GM19372 (cell line): ENCODE measurements around the gene VDR.

Experiments used
- ATAC-seq: cut with Tn5 transposase; IDR thresholded peaks from one replicate; pipeline ENCODE4 v1.9.1; 2021; ENCODE audit warnings: mild to moderate bottlenecking, low read depth, moderate library complexity; ENCODE audit not compliant: unreplicated experiment

VDR gene

GRCh38 chr12:47931187-47931586, 26.4 kb upstream of the VDR start:
- no peak for ATAC-seq

GRCh38 chr12:47930634-47931033, 25.8 kb upstream of the VDR start:
- ATAC-seq, result no peak

DNA sequence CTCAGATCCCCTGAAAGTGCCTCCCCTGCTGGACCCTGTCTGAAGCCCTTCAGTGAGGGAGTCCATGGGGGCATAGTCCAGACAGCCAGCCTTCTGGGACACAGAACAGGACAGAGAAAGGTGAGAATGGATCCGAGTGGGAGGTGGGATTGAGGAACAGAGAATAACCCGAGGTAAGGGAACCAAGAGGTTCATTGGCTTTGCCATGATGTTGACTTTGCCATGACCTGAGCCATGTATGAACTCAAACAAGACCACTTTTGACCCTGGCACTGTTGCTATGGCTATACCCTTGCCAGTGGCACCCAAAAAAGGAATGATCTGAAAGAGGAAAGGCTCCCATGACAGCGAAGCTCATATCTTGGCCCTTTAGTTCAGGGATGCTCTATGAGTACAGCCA, 22.6 kb upstream of the VDR start:
- no peak for ATAC-seq

- ATAC-seq, result no peak
Observed at GRCh38 chr12:47921907-47922306, 17.1 kb upstream of the VDR start.

GRCh38 chr12:47920913-47921312, 16.1 kb upstream of the VDR start:
- no peak for ATAC-seq

- no peak for ATAC-seq
Observed at GRCh38 chr12:47913081-47913480, 8.3 kb upstream of the VDR start.

DNA sequence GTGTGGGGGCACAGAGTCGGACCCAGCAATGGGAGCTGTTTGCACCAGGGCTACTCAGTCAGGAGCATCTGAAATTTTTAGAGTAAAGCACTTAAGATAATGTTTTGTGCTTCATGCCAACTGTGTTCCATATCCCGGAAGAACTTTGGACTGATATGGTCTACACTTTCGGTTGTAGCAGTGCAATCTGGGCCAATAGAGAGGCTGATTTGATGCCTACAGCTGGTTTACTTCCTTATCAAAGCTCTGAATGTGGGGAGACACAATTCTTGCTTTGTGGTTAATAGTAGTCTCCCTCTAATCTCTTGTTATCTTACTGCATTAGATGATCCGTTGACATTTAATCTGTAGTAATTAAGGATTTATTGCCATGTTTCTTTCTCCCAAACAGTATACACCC, 7.8 kb upstream of the VDR start:
- no peak for ATAC-seq

DNA sequence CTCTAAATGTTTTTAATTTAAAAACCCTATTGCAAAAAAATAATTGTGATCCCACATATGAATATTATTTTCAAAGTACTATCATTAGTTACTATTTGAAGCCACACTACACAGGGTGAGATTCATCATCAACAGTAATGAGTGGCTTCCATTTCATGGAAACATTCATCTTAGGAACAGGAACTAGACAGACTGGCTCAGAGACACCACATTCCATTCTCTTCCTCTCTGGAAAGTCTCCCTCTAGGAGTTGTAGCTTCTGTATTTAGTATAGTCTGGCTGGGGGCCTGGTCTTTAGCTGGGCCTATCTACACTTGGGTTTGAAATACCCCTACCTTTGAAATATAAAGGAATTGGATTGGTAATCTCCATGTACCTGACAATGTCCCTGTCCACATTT, 6.2 kb upstream of the VDR start:
- no peak for ATAC-seq

DNA sequence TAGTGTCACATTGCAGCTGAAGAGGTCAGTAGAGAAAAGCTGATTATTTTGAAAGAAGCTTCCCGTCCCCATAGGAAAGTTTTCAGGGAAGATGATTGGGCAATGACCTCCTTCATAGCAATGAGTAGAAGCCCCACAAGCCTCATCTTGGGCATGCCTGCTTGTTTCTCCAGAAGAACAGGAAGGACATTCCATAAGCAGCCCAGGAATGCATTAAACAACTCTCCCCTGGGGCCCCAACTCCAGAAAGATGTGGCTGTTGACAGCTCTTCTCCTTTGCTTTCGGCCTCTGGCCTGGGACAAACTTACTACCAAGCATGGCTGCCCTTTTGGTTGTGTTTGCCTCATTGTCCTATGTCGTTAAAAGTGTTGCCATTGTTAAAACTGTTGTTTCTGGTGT, 5.7 kb upstream of the VDR start:
- ATAC-seq, result no peak

- no peak for ATAC-seq
Observed at GRCh38 chr12:47909839-47910465, 5.2 kb upstream of the VDR start.

DNA sequence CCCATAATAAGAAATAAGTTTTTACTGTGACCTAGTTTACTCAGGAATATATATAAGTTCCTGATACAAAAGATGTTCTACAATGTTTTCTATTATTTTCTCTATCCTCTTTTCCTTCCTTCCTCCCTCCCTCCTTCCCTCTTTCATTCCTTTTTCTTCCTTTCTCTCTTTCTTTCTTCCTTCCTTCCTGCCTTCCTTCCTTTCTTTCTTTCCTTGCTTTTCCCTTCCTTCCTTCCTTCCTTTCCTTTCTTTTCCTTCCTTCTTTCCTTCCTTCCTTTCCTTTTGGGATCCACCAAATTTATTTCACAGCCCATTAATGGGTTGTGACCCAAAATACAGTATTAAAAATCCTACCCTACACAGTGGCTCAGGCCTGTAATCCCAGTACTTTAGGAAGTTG, 3.9 kb upstream of the VDR start:
- no peak for ATAC-seq

DNA sequence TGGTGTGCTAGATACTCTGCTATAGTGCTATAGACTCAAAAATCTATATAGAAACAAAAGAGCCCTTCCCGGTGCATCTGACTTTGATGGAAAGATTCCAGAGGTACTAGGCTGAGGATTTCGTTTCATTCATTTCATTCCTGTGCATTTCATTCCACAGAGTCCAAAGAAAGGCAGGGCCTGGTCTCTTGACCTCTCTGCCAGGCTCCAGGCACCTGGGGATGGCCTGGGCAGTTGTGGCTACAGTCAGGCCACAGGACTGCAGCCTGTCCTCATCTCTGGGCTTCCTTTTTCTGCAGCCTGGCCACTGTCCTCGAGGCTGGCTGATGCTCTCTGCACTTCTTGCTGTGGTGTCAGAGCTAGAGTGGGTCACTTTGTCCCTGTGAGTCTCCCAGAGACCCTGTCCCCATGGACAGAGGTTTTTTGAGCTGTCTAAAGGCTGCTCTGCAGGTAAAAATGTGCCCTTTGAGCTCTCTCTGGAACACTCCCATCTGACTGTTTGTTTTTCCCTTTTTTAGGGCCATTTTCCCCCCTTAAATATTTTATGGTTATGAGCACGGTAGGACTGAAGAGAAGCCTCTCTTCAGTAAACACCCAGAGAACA, 3.2 kb upstream of the VDR start:
- ATAC-seq, result no peak

DNA sequence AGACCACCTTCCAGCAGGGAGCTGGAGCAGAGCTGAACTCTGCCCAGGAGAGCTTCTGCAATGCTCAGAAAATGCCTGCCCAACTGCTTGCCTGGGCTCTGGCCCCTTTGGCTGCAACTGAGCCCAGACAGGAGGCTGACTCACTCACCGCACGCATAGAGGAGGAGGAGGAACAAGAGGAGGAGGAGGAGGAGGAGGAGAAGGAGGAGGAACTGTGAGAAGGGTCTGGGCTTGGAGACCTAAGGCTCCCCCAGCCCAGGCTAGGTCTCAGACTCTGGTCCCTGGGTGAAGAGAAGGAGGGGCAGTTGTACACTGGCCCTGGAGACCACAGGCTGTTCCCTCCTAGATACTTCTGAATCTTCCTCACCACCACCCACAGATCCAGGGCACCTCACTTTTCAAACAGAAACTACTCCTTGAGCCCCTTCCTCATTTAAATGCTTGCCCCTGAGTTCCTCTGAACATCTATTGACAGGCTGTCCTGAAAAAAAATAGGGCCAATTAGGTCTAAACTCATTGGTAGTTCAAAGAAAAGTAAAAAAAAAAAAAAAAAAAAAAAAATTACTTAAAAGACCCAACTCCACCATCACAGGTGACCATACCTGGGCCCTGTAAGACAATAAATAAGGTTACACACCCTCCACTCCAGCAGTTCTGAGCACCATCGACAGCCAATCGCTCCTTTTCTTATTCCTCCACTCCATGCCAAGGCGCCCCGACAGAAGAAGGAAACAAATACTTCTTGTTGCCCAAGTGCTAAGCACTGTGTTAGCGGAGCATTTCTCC, 674 bp downstream of the VDR start:
- ATAC-seq, result no peak

GRCh38 chr12:47903151-47903611, 1.6 kb downstream of the VDR start:
- no peak for ATAC-seq

- ATAC-seq, result no peak
Observed at GRCh38 chr12:47902131-47902639, 2.6 kb downstream of the VDR start.

DNA sequence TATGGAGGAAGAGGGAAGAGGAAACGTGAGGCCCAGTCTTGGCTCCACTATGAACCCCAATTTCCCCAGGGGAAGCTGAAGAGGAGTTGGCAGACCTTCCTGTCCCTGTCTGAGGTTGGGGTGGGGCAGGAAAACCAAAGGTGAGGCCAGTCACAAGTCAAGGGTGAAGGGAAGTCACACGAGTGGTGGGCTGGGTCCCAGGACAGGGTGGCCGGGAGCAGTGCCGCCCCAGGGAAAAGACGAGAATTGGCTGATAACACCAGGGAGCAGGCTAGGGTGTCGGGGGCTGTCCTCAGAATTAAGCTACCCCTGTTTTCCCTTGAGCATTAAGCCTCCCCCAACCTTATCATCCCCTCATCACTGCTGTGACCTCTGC, 3.1 kb downstream of the VDR start:
- ATAC-seq, result no peak

- ATAC-seq, result no peak
Observed at GRCh38 chr12:47901063-47901717, 3.6 kb downstream of the VDR start.

DNA sequence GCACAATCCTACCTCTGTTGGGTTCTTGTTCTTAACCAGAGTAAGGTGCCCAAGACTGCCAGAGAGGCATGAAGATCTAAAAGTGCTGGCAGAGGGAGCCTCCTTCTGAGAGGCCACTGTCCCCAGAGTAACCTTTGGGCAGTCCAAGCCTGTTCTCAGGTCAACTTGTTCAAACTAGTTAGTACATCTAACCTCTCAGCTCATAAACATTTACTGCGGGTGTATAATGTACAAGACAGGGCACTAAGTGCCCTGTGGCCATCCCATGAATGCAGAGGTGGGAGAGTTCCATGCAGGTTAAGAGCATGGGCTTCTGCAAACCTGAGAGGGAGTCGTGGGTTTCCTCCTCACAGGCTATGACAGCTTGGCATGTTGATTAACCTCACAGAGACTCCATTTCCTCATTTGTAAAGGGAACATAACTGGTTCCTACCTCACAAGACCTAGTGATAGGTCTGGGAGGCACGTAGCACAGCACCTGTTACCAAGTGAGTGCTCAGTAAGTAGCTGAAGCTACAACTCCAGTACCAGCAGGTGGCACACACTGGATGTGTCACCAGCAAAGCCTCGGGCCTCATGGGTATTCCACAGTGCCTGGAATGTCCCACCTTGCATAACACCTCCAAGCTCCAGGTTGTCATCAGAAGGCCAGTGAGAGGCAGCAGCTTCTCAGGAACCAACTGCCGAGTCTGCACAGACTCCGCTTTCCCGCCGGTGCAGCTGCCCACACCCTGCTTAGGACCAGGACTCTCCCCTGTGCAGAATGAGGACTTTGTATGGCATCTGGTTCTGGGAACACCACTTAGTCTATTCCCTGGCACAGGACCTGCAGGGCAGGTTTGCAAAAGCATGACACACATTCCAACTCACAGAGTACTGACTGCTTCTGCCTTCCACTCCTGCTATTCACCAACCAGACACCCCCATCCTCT, 4.4 kb downstream of the VDR start:
- ATAC-seq, result no peak

- ATAC-seq, result no peak
Observed at GRCh38 chr12:47899466-47899865, 5.3 kb downstream of the VDR start.

- ATAC-seq, result no peak
Observed at GRCh38 chr12:47896633-47897032, 8.2 kb downstream of the VDR start.
